SIG-M5 treated with dmso at 0.1 percent for 504 hours (cell line): ENCODE measurements around the gene CYP3A7.
"Not testable (repeated sequence)": the region's sequence is repeated elsewhere in the genome, so short reads cannot be mapped to it uniquely, and the experiment has no call there.

Experiments
- DNase-seq: peaks from one replicate; lab custom pipeline; 2025; ENCODE audit not compliant: unreplicated experiment; lab: John Stamatoyannopoulos, UW

Gene CYP3A7

GRCh38 chr7:99709838-99710578 is 25.0 kb downstream of the CYP3A7 start:
- DNase-seq: no peak

- DNase-seq: no peak
These were observed 25.7 kb downstream of the CYP3A7 start for GRCh38 chr7:99709260-99709659.

GRCh38 chr7:99707096-99707495 is 27.9 kb downstream of the CYP3A7 start:
- no peak for DNase-seq

- no peak for DNase-seq
These were observed 35.0 kb downstream of the CYP3A7 start for GRCh38 chr7:99699946-99700345.

GRCh38 chr7:99698867-99699730 is 35.9 kb downstream of the CYP3A7 start:
- not testable (repeated sequence) for DNase-seq

- DNase-seq: no peak
These were observed 40.1 kb downstream of the CYP3A7 start for GRCh38 chr7:99694912-99695304.

- DNase-seq: no peak
These were observed 40.6 kb downstream of the CYP3A7 start for GRCh38 chr7:99694201-99694911.

GRCh38 chr7:99693427-99694200 is 41.4 kb downstream of the CYP3A7 start:
- no peak for DNase-seq

GRCh38 chr7:99693100-99693426 is 41.9 kb downstream of the CYP3A7 start:
- no peak for DNase-seq

GRCh38 chr7:99692563-99692962 is 42.4 kb downstream of the CYP3A7 start:
- not testable (repeated sequence) for DNase-seq

- not testable (repeated sequence) for DNase-seq
These were observed 43.3 kb downstream of the CYP3A7 start for GRCh38 chr7:99691658-99692057.

- not testable (repeated sequence) for DNase-seq
These were observed 44.1 kb downstream of the CYP3A7 start for GRCh38 chr7:99690918-99691317.

- not testable (repeated sequence) for DNase-seq
These were observed 49.0 kb downstream of the CYP3A7 start for GRCh38 chr7:99685871-99686608.

- no peak for DNase-seq
These were observed 49.8 kb downstream of the CYP3A7 start for GRCh38 chr7:99685129-99685758.

- DNase-seq: no peak
These were observed 55.4 kb downstream of the CYP3A7 start, which contains the start of gene CYP3A5 for GRCh38 chr7:99679400-99680191. Gene CYP3A5, minus strand, starts transcription at chr7:99679996. Its CDS starts 100 bp downstream, at chr7:99679896.

GRCh38 chr7:99679032-99679399 is 56.0 kb downstream of the CYP3A7 start:
- no peak for DNase-seq

- DNase-seq: no peak
These were observed 57.3 kb downstream of the CYP3A7 start for GRCh38 chr7:99677648-99678045.

GRCh38 chr7:99677013-99677647 is 57.9 kb downstream of the CYP3A7 start:
- no peak for DNase-seq
